ENCODE measurements around the gene PYGO2. TPM values are rescaled to one million over a fixed set of nuclear protein-coding genes. Genes with fewer than 3 reads are reported as not detected.

PYGO2 gene
- total and polyA plus RNA-seq, 2 of the 8 experiments (the other 6 are each of a cell fraction or from before 2014, with no cell fraction given): 31.0 to 31.6 TPM

GRCh38 chr1:155005076-155006011 lies 43.8 kb upstream of the PYGO2 start:
- CTCF ChIA-PET (ENCODE audit: partially characterized antibody): interaction anchor here (1.4 to 18.6 kb wide), 12 partner anchors 7 to 80 kb away, joined by 3 to 354 read pairs (median 16); partner anchors contain the start of genes ADAM15, LENEP, PBXIP1 and ZBTB7B
- H2BK20ac ChIP-seq (ENCODE audit: low read length): 0 out of 2 replicates have a peak overlapping the region, but pooled peaks have one; percentile 80
- WGBS, 2 experiments (ENCODE audit: extremely low coverage in 1 of 2, insufficient coverage in 1 of 2, insufficient read length in 1 of 2, insufficient replicate concordance in 2 of 2, low coverage in 1 of 2, low lambda C conversion rate in 2 of 2, missing lambda C conversion rate in 1 of 2): 84% methylated on average over 12 of the region's 17 CpGs; no CpG with 5 or more reads in 1 of the 2 experiments
- peaks cover 0 to 2% (median 0%) of the 10 kb centered on the region in 4 experiments; a peak in 2 of 8 replicates for H3K36me3 ChIP-seq (ENCODE audit: control insufficient read depth in 2 of 4, insufficient read depth in 4 of 4, low read length in 3 of 4)
- DNase-seq (ENCODE audit: low read depth in 1 of 2, low spot score in 2 of 2) (no peak), FAIRE-seq (no peak)
- H2BK12ac ChIP-seq (ENCODE audit: low read depth, low read length): peak overlapping the region; percentile 100; the same call in 1 of the 2 replicates
- peak overlapping the region; percentile 99; the same call in 1 of the 2 replicates for H2BK5ac ChIP-seq (ENCODE audit: low read depth, low read length)
- H3K4ac ChIP-seq (replicated peaks; ENCODE audit: insufficient read length, low read depth, low read length): no peak overlapping the region
- no peak overlapping the region for H3K27ac ChIP-seq (ENCODE audit: low read depth, low read length)
- peaks cover 0 to 59% of the 10 kb centered on the region in 2 experiments; a peak in 3 of 4 replicates for H3K79me2 ChIP-seq (ENCODE audit: control insufficient read depth in 1 of 2, insufficient read depth in 2 of 2, low read length in 2 of 2)
- peak overlapping the region; percentile 97; the same call in 1 of the 2 replicates for H2AK5ac ChIP-seq (ENCODE audit: low read depth, low read length)
- peaks cover 17% of the 10 kb centered on the region for H3K79me1 ChIP-seq (ENCODE audit: low read depth, low read length)
- peak overlapping the region; percentile 53 for H4K5ac ChIP-seq (ENCODE audit: insufficient read length, low read depth, low read length)
- no peak overlapping the region for H2BK120ac ChIP-seq (replicated peaks; ENCODE audit: low read depth, low read length)
- no peak overlapping the region for H3K14ac ChIP-seq (ENCODE audit: insufficient read length)
- H3K23me2 ChIP-seq (ENCODE audit: low read depth, low read length): peaks cover 12% of the 10 kb centered on the region; the same call in 1 of the 2 replicates
- POLR2A ChIA-PET (ENCODE audit: partially characterized antibody): interaction anchor here (1.6 to 42.8 kb wide), 4 partner anchors 10 to 47 kb away, joined by 4 to 702 read pairs (median 395); partner anchors contain the start of genes CKS1B, FLAD1, PBXIP1 and PYGO2
- H3K18ac ChIP-seq (ENCODE audit: extremely low read depth, low read length): peak overlapping the region; percentile 40; the same call in 1 of the 2 replicates
- H3K23ac ChIP-seq (ENCODE audit: insufficient read length): no peak overlapping the region
- H4K91ac ChIP-seq (replicated peaks; ENCODE audit: insufficient read length, low read length): peak overlapping the region; percentile 63
- H3K4me1 ChIP-seq (replicated peaks in 1 of 4; ENCODE audit: control insufficient read depth in 3 of 4, insufficient read depth in 4 of 4, low read length in 3 of 4): peaks cover 6 to 40% (median 23%) of the 10 kb centered on the region in 4 experiments
- H3K9ac ChIP-seq (replicated peaks in 1 of 4; ENCODE audit: extremely low read depth in 1 of 4, low read depth in 3 of 4, low read length in 3 of 4): no peak overlapping the region
- H3K4me3 ChIP-seq (ENCODE audit: extremely low read depth in 1 of 4, insufficient read depth in 2 of 4, low read depth in 3 of 4, low read length in 4 of 4): peak overlapping the region in 3 of 4 experiments; percentile 2 to 99 (median 45); a peak in 3 of 8 replicates
- peak overlapping the region; percentile 72; the same call in 1 of the 2 replicates for H2BK15ac ChIP-seq (ENCODE audit: low read length)
- no peak overlapping the region for H2AFZ ChIP-seq (ENCODE audit: low read length)
- H3K4me2 ChIP-seq (ENCODE audit: insufficient read depth in 1 of 2, low read depth in 2 of 2, low read length in 2 of 2): peak overlapping the region; percentile 79 to 93
- H4K20me1 ChIP-seq (replicated peaks in 1 of 2; ENCODE audit: control insufficient read depth in 1 of 2, insufficient read depth in 2 of 2, low read length in 2 of 2): peaks cover 0 to 17% of the 10 kb centered on the region in 2 experiments
- H3K27me3 ChIP-seq (replicated peaks in 1 of 4; ENCODE audit: control insufficient read depth in 3 of 4, extremely low read depth in 1 of 4, insufficient read depth in 3 of 4, low read length in 3 of 4): no peaks in the 10 kb centered on the region
- TF ChIP-seq RXRA (IDR thresholded peaks at IDR 0.05; ENCODE audit: insufficient read depth, low read depth, low read length): no peak
- no peak for TF ChIP-seq BCL11A (IDR thresholded peaks at IDR 0.05; ENCODE audit: low read depth in 2 of 2, low read length in 2 of 2)
- no peak for TF ChIP-seq CTBP2 (IDR thresholded peaks at IDR 0.05; ENCODE audit: borderline replicate concordance, insufficient read depth, insufficient read length, low read length)
- TF ChIP-seq TAF7 (optimal IDR thresholded peaks at IDR 0.05; ENCODE audit: borderline replicate concordance, low read depth, low read length): no peak
- no peak for TF ChIP-seq TEAD4 (IDR thresholded peaks at IDR 0.05; ENCODE audit: low read depth, low read length)
- TF ChIP-seq JUN (IDR thresholded peaks at IDR 0.05; ENCODE audit: low read depth, low read length): no peak
- no peak overlapping the region for H3K56ac ChIP-seq (replicated peaks; ENCODE audit: insufficient read length, low read depth, low read length)
- peak overlapping the region; percentile 53; the same call in 1 of the 2 replicates for H4K8ac ChIP-seq (ENCODE audit: extremely low read depth, insufficient read depth, low read length)
- no peaks in the 10 kb centered on the region for H3K9me3 ChIP-seq (ENCODE audit: insufficient read depth in 2 of 2, low read depth in 1 of 2, low read length in 1 of 2)

Measured in H1 (cell line).